ENCODE results near the gene COA6.

- TF ChIP-seq CTCF (IDR thresholded peaks at IDR 0.05): no peak
- no peak for TF ChIP-seq POLR2A (IDR thresholded peaks at IDR 0.05)
- TF ChIP-seq EP300 (IDR thresholded peaks at IDR 0.05): no peak
Observed at GRCh38 chr1:234400773-234401172, 27.5 kb downstream of the COA6 start.

Measured in stomach (tissue), 4 donors.